CD4-positive, alpha-beta T cell treated with Interleukin-6 for 4 hours (primary cell): ENCODE results near the gene ADAMTSL3.
"Not testable (repeated sequence)": the region's sequence is repeated elsewhere in the genome, so short reads cannot be mapped to it uniquely, and the experiment has no call there.

Experiments used
- DNase-seq: peaks from one replicate; pipeline ENCODE4 v3.0.0-alpha.2; 2020; ENCODE audit warnings: mixed read lengths

The ADAMTSL3 gene

DNA sequence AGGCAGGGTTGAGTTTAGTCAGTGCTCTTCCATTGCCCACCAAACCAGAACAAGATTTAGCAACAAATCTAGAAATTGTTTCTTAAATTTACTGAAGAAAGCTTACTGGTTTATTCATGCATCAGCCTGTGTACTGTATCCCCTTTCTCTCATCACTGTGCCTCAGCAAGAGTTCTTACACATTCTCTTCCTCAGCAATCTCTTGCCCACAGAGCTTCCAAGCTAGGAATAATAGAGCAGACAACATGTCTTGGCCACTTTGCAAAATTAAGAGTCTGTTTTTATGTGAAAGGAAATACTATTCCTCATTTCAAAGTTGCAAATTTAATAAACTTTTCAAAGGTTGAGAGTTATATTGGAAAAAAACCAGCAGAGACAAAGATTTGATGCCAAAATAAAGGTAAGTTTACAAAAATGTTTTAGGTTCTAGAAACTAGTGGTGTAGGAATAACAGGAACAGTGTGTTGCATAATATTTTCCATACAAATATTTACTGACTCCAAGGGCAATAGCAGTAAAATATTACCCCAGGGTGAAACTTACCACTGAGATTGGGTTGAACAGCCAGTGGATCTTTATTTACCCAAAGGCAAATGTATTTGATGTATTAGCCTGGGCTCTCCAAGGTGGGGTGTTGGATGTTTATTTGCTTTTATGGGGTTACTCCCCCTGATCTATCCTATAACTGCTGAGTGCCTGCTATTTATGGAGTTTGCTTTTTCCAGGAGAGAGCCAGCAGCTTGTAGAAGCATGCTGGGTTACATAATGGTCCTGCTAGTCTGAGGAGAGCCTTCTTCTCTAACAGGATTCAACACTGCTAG lies 276.7 kb downstream of the ADAMTSL3 start:
- DNase-seq, result no peak

DNA sequence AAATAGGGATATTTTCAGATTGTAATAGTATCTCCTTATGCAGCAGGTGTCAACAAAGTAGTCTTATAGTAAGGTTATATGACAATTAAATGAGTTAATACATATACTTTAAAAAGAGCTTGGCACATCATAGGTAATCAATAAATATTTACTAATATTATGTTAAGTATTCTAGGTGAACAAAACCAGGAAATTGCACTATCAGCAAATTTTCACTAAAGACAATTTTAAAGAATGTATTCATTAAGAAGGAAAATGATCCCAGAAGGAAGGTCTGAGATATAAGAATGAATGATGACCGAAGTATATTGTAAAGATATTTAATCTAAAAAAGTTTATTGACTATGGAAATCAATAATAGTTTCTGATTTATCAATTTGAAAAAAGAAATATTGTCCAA lies 281.9 kb downstream of the ADAMTSL3 start:
- DNase-seq, result no peak

DNA sequence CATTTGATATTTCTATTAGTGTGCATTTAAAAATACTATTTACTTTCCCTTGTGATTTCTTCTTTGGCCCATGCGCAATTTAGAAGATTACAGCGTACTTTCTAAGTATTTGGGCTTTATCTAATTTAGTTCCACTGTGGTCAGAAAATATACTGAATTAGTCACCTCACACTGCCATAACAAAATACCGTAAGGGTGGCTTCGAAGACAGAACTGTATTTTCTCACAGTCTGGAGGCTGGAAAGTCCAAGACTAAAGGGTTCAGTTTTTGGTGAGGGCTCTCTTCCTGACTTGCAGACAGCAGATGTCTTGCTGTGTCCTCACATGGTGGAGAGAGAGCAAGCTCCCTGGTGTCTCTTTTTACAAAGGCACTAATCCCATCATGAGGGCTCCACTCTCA lies 286.2 kb downstream of the ADAMTSL3 start:
- no peak for DNase-seq

DNA sequence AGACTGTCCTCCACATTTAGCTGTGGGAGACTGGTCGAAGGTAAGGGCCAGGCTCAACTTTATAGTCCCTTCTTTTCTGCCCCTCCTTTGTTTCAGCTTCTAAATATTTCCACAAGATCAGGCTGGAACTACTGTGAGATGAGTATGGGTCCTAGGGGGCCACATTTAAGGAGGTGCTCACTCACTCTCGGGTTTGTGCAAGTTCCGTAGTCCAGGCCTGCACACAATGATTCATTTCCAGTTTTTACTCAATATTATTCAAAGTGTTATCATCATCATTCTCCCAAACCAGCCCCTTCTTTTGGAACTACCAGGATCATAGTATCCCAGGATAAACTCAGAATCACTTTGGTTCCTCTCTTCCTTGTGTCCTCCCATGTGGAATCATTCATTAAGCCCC lies 289.1 kb downstream of the ADAMTSL3 start:
- no peak for DNase-seq

DNA sequence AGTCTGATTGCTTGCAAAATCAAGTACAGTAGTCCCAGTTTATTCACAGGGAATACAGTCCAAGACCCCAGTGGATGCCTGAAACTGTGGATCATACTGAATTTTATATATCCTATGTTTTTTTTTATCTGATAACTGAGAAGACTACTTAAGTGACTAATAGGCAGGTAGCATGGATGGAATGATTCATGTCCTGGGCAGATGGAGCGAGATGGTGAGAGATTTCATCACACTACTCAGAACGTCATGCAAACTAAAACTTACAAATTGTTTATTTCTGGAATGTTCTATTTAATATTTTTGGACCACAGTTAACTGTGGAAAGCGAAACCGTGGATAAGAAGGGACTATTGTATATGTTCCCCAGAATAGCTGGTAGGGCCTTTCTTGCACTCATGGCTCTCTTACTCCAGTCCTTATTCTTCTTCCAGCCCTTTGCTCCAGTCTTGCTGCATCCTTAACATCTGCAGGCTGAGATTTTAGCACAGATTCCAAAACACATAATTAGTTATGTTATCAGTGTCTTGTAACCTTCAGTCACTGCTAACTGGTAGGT lies 290.0 kb downstream of the ADAMTSL3 start:
- no peak for DNase-seq

DNA sequence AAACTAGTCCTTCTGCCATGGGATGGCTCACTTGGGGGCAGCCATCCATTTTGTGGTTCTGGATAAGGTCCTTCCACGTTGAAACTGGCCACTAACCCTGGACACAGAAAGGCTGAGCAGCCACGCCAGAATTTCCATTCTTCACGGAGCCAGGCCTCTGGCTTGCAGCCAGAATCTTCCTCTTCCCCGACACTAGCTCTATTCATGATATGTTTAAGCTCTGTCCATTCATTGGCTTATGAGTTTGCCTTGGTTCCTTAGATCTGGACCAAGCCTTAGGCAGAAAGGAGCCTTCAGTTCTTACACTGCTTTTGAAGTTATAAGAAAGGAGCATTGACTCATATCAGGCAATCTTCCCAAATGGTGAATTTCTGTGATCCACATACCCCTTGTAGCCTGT lies 293.2 kb downstream of the ADAMTSL3 start:
- DNase-seq, result no peak

DNA sequence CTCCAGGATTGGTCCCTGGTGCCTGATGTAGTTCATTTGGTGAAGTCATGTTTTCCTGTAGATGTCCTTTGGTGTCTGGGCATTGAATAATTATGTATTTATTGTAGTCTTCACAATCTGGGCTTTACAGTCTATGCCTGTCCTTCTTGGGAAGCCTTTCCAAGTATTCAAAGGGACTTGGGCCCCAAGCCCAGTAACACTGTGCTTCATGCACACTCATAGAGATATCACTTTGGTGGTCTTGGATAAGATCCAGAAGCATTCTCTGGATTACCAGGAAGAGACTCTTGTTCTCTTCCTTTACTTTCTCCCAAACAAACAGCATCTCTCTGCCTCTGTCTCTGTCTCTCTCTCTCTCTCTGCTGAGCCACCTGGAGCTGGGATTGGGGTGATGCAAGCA lies 300.6 kb downstream of the ADAMTSL3 start:
- DNase-seq, result no peak

DNA sequence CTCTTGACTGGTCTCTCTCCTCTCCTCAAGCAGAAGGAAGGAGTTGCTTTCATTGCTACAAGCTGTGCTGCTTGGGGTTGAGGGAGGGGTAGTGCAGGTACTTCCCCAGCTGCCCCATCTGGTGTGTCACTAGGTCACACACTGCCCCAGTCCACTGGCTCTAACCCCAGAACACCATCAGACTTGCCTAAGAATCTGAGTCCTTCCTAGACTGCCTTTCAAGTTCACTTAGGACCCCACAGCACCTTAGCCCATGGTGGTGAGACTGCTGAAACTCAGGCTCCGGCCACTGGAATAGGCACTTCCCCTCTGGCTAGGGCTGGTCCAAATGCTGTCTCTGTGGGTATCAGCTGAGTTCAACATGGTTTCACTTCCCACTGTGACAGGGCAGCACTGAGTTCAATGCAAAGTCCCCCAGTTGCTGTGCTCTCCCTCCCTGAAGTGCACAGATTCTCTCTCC lies 301.9 kb downstream of the ADAMTSL3 start:
- no peak for DNase-seq

DNA sequence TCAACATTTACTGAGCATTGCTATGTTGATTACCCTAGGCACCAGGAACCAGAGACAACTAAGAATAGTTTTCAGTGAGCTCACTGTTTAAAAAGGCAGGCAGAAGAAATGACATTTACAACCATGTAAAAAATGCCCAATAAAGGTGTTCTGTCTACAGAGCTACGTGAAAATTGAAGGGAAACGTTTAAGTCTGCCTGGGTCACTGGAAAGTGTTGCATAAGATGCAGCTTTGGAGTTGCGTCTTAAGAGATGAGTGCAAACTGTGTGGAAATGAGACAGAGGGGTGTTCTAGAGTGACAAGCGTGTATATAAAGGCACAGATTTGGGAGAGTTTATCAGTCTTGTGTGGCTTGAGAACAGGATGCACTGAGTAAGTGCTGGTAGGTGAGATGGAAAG lies 303.0 kb downstream of the ADAMTSL3 start:
- DNase-seq, result no peak

DNA sequence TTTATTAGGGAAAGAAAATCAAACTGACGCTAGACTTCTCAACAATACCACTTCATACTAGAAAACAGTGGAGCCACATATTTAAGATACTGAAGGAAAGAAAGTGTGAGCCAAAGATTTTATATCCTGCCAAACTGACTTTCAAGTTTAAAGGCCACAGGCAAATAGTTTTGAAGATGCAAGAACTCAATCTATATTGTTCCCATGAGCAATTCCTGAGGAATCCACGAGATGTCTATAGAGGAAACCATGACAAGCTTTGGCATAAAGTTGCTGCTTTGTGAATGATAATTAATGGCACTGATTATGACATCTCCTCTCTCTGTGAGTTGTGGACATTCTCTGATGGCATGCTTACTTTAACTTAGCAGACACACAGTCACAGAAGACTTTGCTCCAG lies 305.6 kb downstream of the ADAMTSL3 start:
- DNase-seq, result no peak

DNA sequence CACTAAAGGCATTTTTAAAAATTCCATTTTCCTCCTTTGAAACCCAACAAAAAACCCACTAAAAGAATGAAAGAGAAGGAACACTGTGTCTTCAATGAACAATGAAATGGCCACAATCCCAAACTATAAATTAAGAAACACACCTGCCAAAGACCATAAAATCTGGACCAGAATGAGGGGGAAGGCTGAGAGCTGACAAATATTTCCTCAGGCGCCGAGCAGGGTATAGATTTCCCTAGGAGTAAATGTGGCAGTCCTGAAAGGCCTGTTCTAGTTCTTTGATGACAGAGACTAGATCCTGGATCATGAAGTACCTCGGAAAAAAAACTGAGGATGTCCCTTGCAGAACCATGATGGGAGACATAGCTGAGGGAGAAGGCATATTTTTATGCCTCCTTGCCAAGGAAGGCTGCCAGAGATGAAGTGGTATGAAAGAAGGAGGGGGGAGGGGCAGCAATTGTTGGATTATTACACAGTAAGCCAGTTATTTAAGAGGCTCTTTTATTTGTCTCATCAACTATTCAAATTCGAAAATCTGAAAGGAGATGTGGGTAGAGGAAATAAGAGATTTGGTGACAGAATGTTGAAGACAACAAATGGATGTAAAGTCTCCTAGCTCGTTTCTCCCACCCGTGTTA lies 306.4 kb downstream of the ADAMTSL3 start:
- DNase-seq, result no peak

DNA sequence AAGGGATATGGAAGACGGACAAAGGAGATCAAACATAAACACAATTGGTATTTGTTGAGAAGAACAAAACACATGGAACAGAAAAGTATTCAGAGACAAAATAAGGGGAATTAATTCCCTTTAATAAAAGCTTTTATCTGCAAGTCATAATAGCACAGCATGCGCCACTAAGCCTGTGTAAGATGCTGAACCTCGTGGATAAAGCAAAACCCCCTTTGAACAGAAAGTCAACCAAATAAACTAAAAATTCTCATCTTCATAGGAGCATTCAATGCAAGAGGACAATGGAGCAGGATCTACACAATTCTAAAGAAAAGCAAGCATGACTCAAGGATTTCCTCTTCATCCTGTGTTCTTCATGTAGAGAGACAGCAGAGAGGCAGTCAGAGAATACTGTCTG lies 307.4 kb downstream of the ADAMTSL3 start:
- no peak for DNase-seq

DNA sequence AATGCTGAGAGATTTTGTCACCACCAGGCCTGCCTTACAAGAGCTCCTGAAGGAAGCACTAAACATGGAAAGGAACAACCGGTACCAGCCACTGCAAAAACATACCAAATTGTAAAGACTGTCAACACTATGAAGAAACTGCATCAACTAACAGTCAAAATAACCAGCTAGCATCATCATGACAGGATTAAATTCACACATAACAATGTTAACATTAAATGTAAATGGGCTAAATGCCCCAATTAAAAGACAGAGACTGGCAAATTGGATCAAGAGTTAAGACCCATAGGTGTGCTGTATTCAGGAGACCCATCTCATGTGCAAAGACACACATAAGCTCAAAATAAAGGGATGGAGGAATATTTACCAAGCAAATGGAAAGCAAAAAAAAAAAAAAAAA lies 311.0 kb downstream of the ADAMTSL3 start:
- DNase-seq, result not testable (repeated sequence)

DNA sequence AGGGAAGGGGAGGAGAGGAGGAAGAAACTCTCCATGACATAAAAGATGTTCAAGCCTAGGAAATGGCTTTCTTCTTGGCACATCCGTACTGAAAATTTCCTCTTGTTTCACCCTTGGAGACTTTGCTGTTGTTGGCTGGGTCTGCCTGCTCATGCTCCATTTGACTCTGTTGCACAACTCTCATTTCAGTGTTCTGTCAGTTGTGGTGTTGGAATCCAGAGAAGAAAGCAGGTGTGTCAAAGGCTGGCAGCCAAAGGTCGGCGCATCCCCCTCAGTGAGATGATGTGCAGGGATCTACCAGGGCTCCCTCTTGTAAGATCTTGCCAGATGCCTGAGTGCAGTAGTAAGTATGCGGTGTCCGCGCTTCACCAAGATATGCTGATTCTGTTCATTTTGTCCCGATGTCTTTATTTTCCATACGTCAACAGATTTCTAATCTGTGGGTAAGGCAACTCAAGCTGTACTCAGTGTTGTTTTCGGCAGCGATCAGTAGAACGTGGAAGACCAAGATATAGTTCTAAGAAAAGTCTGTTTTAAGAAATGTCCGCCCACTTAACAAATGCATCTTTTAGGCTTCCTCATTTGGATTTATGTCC lies 316.5 kb downstream of the ADAMTSL3 start:
- DNase-seq, result no peak

DNA sequence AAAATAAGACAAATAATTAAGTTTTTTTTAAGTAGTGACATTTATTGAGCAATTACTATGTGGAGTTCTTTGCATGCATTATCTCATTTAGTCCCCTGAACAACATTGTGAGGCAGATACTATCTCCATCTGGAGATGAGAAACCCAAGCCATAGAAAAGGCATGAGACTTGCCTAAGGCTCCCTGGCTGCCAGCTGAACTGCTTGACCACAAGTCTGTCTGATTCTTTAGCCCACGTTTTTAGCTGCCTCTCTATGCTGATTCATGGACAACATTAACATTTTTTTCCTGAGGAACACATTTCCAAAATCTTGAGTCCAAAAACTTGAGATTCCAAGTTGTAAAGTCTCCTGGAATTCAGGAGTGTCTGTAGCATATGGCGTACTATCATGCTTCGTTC lies 318.1 kb downstream of the ADAMTSL3 start:
- no peak for DNase-seq

DNA sequence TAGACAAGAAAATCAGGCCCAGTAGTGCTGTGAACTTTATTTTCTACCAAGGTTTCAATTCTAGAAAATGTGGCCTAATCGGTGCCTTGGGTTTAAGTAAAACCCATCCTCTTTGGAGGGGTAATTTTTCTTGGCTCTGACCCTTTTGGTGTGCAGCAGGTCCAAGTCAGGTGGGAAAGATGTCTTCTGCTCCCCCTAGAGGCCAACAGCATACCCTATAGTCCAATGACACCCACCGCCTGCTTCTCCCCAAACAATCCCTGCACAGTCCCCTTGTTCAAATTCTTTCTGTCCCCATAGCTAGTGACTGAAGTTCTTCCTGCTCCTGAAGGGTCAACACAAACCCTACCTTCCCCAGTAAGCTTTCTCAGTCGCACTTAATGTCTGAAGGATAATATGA lies 319.9 kb downstream of the ADAMTSL3 start:
- DNase-seq, result no peak

DNA sequence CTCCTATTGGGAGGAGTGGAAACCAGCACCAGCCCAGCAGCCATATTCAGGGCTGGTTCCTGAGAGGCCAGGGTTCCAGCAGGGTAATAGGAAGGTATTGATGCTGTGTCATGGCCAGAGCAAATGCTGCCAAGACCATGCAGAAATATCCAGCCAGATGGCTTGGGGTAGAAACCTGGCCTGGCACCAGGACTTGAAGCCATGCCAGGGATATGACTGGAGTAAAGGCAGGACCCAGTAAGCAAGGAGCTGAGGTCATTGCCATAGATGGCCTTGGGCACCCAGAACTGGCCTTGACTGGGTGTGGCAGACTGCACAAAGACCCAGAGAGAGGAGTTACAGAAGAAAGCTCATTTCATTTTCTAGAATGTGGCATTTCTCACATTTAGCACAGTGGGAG lies 324.1 kb downstream of the ADAMTSL3 start:
- DNase-seq, result no peak

DNA sequence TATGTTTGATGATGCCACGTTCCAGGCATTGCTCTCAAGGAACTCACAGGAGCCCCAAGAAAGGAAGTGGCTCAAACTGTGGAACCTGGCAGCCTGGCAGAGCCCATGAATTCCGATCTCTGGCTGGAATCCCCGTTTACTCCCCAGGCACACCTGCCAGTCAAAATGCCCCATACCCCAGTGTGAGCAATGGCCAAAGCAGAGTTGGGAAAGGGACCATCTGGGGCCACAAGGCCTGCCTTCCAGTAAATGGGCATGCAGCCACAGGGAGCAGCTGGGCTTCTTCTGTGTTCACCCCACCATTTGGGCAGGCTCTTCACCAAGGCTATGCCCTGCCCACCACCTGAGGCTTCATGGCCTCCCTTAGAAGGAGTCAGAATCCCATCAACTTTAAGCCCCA lies 324.7 kb downstream of the ADAMTSL3 start:
- DNase-seq, result no peak

DNA sequence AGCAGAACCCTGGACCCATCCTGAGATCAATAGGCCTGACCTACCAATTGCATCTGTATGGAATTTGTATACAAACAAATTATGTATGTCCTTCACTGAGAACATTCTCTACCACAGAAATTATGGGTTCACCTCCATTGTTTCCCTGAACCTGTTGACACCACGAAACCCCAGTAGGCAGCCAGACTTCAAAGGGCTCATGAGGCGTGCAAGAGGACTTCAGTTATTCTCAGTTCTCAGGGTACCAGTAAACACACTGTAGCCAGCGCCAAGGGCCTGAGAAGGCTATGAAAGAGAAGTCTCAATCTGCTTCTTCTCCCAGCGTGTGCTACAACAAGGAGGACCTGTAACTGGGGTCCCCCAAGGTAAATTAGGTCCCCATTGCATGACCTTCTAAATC lies 326.7 kb downstream of the ADAMTSL3 start:
- no peak for DNase-seq

DNA sequence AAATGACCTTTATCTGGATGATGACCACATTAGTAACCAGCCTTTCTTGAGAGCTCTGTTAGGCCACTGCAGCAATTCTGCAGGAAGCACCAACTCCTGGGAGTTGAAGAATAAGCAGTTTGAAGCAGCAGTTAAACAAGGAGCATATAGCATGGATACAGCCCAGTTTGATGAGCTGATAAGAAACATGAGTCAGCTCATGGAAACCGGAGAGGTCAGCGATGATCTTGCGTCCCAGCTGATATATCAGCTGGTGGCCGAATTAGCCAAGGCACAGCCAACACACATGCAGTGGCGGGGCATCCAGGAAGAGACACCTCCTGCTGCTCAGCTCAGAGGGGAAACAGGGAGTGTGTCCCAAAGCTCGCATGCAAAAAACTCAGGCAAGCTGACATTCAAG lies 328.8 kb downstream of the ADAMTSL3 start:
- DNase-seq, result no peak

DNA sequence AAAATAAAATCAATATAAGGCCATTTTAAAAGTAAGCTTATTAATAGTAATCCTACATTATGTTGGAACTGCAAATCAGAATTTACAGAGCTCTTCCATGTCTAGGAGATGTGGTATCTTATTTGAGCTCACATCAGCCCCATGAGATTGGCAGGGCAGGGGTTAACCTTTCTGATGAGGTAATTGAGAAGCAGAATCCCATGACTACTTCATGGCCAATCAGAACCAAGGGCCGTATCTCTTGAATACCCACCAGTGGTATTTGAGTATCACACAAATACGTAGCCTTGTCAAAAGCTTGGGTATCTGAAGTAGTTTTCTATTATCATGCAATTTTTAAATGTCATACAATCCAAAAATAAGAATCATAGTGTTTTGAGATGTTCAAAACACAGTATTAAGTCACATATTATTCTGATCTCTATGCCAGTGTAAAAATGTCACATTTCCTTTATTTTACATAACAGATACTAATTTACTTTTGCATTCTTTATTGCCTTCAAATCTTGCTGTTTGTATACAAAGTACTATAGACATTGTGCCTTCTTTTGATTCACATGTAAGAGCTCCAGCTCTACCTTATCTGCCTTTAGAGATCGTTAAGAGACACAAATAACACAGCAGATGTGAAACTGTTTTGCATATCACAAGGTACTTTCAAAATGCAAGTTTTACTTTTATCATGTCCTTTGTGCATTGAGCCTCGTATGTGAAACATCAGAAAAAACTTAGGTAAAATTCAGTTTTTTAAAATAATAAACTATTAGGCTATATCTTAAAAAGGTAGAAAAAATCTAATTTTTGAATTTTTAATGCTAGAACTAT lies 329.9 kb downstream of the ADAMTSL3 start:
- no peak for DNase-seq

DNA sequence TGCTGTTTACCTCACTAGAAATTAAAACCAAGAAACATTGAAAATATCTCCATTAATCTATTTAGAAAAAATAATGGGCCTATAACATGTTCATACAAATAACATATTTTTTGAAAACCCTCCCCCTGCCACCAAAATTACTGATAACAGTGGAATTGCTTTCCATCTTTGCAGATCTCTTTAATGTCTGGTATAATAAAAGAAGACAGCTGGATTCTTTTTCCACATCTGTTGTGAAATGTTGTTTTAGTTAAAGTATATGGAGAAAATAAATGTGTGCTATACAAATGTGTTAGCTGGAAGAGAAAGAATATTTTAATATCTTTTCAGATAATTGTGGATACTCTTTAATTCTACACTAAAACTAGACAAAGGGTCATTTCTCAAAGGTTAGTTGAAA lies 330.7 kb downstream of the ADAMTSL3 start:
- no peak for DNase-seq

DNA sequence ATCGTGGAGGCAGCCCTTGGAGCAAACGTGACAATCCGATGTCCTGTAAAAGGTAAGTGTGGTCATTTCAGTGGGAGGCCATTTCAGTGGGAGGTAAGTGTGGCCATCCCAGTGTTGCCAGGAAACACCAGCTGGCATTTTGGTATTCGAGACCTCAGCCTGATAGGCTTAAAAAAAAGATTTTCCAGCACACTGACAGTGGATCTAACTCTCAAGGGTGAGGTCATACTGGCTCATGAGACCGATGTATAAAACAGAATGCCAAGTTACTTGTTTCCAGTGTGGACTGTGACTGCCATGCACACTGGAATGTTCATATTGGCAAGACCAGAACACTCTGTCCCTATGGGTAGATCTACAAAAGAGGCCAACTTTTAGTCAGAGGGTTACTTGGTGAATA lies 337.2 kb downstream of the ADAMTSL3 start:
- DNase-seq, result no peak
